ENCODE results near the gene ZNF554. TPM values are rescaled to one million over a fixed set of nuclear protein-coding genes. Genes with fewer than 3 reads are reported as not detected.

The ZNF554 gene
- total RNA-seq, 1 donor from 2014 or later: 12.6 TPM

- DNase-seq (ENCODE audit: low spot score in 2 of 2, unreplicated experiment in 2 of 2): peak in 1 of 2 experiments; percentile 48
- Mint-ChIP-seq H3K36me3 (peaks cover 37% of the 10 kb centered on the region), H3K27me3 (ENCODE audit: low read depth) (no peaks in the 10 kb centered on the region), H3K27ac (no peak overlapping the region), H3K4me3 (peak overlapping the region; percentile 80), H3K4me1 (peaks cover 9% of the 10 kb centered on the region), H3K9me3 (peaks cover 16% of the 10 kb centered on the region)
- TF ChIP-seq CTCF (IDR thresholded peaks at IDR 0.05; ENCODE audit: unreplicated experiment): no peak
Measured at GRCh38 chr19:2841855-2842574, 22.3 kb downstream of the ZNF554 start.

GRCh38 chr19:2845107-2845506 lies 25.4 kb downstream of the ZNF554 start:
- Mint-ChIP-seq H3K4me3 (no peak overlapping the region), H3K36me3 (peaks cover 41% of the 10 kb centered on the region), H3K9me3 (peaks cover 20% of the 10 kb centered on the region), H3K4me1 (peaks cover 9% of the 10 kb centered on the region), H3K27ac (no peak overlapping the region), H3K27me3 (ENCODE audit: low read depth) (no peaks in the 10 kb centered on the region)
- no peak for TF ChIP-seq CTCF (IDR thresholded peaks at IDR 0.05; ENCODE audit: unreplicated experiment)
- no peak for DNase-seq (ENCODE audit: low spot score in 2 of 2, unreplicated experiment in 2 of 2)

GRCh38 chr19:2846180-2846894 lies 26.7 kb downstream of the ZNF554 start:
- H3K27me3 Mint-ChIP-seq (ENCODE audit: low read depth): no peaks in the 10 kb centered on the region
- no peak overlapping the region for H3K27ac Mint-ChIP-seq
- H3K36me3 Mint-ChIP-seq: peaks cover 51% of the 10 kb centered on the region
- no peak for DNase-seq (ENCODE audit: low spot score in 2 of 2, unreplicated experiment in 2 of 2)
- no peak overlapping the region for H3K4me3 Mint-ChIP-seq
- no peak for TF ChIP-seq CTCF (IDR thresholded peaks at IDR 0.05; ENCODE audit: unreplicated experiment)
- H3K4me1 Mint-ChIP-seq: peaks cover 9% of the 10 kb centered on the region
- H3K9me3 Mint-ChIP-seq: peaks cover 29% of the 10 kb centered on the region

- no peak for TF ChIP-seq CTCF (IDR thresholded peaks at IDR 0.05; ENCODE audit: unreplicated experiment)
- DNase-seq (ENCODE audit: low spot score in 2 of 2, unreplicated experiment in 2 of 2): no peak
- Mint-ChIP-seq H3K27me3 (ENCODE audit: low read depth) (no peaks in the 10 kb centered on the region), H3K4me1 (peaks cover 4% of the 10 kb centered on the region), H3K9me3 (peaks cover 41% of the 10 kb centered on the region), H3K4me3 (no peak overlapping the region), H3K36me3 (peaks cover 60% of the 10 kb centered on the region), H3K27ac (no peak overlapping the region)
Measured at GRCh38 chr19:2847507-2847906, 27.8 kb downstream of the ZNF554 start.

GRCh38 chr19:2848616-2849015 lies 28.9 kb downstream of the ZNF554 start:
- DNase-seq (ENCODE audit: low spot score in 2 of 2, unreplicated experiment in 2 of 2): no peak
- Mint-ChIP-seq H3K9me3 (peaks cover 51% of the 10 kb centered on the region), H3K4me1 (no peaks in the 10 kb centered on the region), H3K27me3 (ENCODE audit: low read depth) (no peaks in the 10 kb centered on the region), H3K4me3 (no peak overlapping the region), H3K27ac (no peak overlapping the region), H3K36me3 (peaks cover 68% of the 10 kb centered on the region)
- TF ChIP-seq CTCF (IDR thresholded peaks at IDR 0.05; ENCODE audit: unreplicated experiment): no peak
